Stimulated activated memory B cell treated with anti-CD40 and anti-IgM and Interleukin-4, amounts not matched to agents 10 μg/mL and 1 μg/mL and 100 μg/mL, for 72 hours (primary cell): ENCODE results near the gene FATE1.

Experiments
- ATAC-seq: fragments of 150-1000 bp; cut with Tn5 transposase; 2 replicates; pipeline ENCODE4 v1.10.0; 2021
- H3K27ac Mint-ChIP-seq: one replicate; pipeline ENCODE4 v1.8.0; 2022; ENCODE audit warnings: mild to moderate bottlenecking, mixed read lengths
- H3K27me3 Mint-ChIP-seq: one replicate; pipeline ENCODE4 v1.8.0; 2022; ENCODE audit warnings: mixed read lengths
- H3K36me3 Mint-ChIP-seq: one replicate; pipeline ENCODE4 v1.8.0; 2022; ENCODE audit warnings: mixed read lengths
- H3K4me1 Mint-ChIP-seq: one replicate; pipeline ENCODE4 v1.8.0; 2022; ENCODE audit warnings: mixed read lengths
- H3K4me3 Mint-ChIP-seq: one replicate; pipeline ENCODE4 v1.8.0; 2022; ENCODE audit warnings: mild to moderate bottlenecking, moderate library complexity, mixed read lengths
- H3K9me3 Mint-ChIP-seq: one replicate; pipeline ENCODE4 v1.8.0; 2022; ENCODE audit warnings: mixed read lengths

FATE1 gene

GRCh38 chrX:151723156-151723760 is 7.4 kb downstream of the FATE1 start:
- no peak for ATAC-seq
- H3K4me1 Mint-ChIP-seq = no peaks in the 10 kb centered on the region
- no peak overlapping the region for H3K4me3 Mint-ChIP-seq
- no peaks in the 10 kb centered on the region for H3K36me3 Mint-ChIP-seq
- H3K9me3 Mint-ChIP-seq = no peaks in the 10 kb centered on the region
- peaks cover 8% of the 10 kb centered on the region for H3K27me3 Mint-ChIP-seq
- no peak overlapping the region for H3K27ac Mint-ChIP-seq

- H3K4me1 Mint-ChIP-seq = no peaks in the 10 kb centered on the region
- ATAC-seq = no peak
- no peak overlapping the region for H3K4me3 Mint-ChIP-seq
- H3K27ac Mint-ChIP-seq = no peak overlapping the region
- H3K36me3 Mint-ChIP-seq = no peaks in the 10 kb centered on the region
- H3K27me3 Mint-ChIP-seq = peaks cover 8% of the 10 kb centered on the region
- no peaks in the 10 kb centered on the region for H3K9me3 Mint-ChIP-seq
Measured at GRCh38 chrX:151724563-151725337, 8.9 kb downstream of the FATE1 start.

GRCh38 chrX:151725338-151725614 is 9.4 kb downstream of the FATE1 start:
- no peak for ATAC-seq
- Mint-ChIP-seq H3K36me3 (no peaks in the 10 kb centered on the region), H3K4me1 (no peaks in the 10 kb centered on the region), H3K27ac (no peak overlapping the region), H3K9me3 (no peaks in the 10 kb centered on the region), H3K4me3 (no peak overlapping the region), H3K27me3 (peaks cover 8% of the 10 kb centered on the region)

GRCh38 chrX:151726751-151727150 is 10.9 kb downstream of the FATE1 start:
- no peak overlapping the region for H3K4me3 Mint-ChIP-seq
- no peaks in the 10 kb centered on the region for H3K4me1 Mint-ChIP-seq
- no peaks in the 10 kb centered on the region for H3K9me3 Mint-ChIP-seq
- no peaks in the 10 kb centered on the region for H3K36me3 Mint-ChIP-seq
- no peak overlapping the region for H3K27ac Mint-ChIP-seq
- peaks cover 8% of the 10 kb centered on the region for H3K27me3 Mint-ChIP-seq
- no peak for ATAC-seq

- ATAC-seq = no peak
- no peak overlapping the region for H3K27ac Mint-ChIP-seq
- H3K4me3 Mint-ChIP-seq = no peak overlapping the region
- H3K27me3 Mint-ChIP-seq = peaks cover 8% of the 10 kb centered on the region
- no peaks in the 10 kb centered on the region for H3K36me3 Mint-ChIP-seq
- H3K9me3 Mint-ChIP-seq = no peaks in the 10 kb centered on the region
- H3K4me1 Mint-ChIP-seq = no peaks in the 10 kb centered on the region
Measured at GRCh38 chrX:151727346-151727745, 11.5 kb downstream of the FATE1 start.

GRCh38 chrX:151729056-151729725 is 13.4 kb downstream of the FATE1 start:
- Mint-ChIP-seq H3K27ac (no peak overlapping the region), H3K36me3 (no peaks in the 10 kb centered on the region), H3K9me3 (no peaks in the 10 kb centered on the region), H3K27me3 (peaks cover under 1% of the 10 kb centered on the region), H3K4me3 (no peak overlapping the region), H3K4me1 (no peaks in the 10 kb centered on the region)
- ATAC-seq = no peak

GRCh38 chrX:151734446-151734845 is 18.6 kb downstream of the FATE1 start, which contains the start of gene CNGA2:
CNGA2 (plus strand) TSS chrX:151734746; CDS start chrX:151738484, 3,738 bp downstream.
- H3K4me1 Mint-ChIP-seq = no peaks in the 10 kb centered on the region
- H3K27ac Mint-ChIP-seq = no peak within 1 kb of the TSS
- no peak within 1 kb of the TSS for H3K4me3 Mint-ChIP-seq
- ATAC-seq = no peak
- no peaks in the 10 kb centered on the region for H3K36me3 Mint-ChIP-seq
- H3K27me3 Mint-ChIP-seq = peaks cover 6% of the 10 kb centered on the region
- no peaks in the 10 kb centered on the region for H3K9me3 Mint-ChIP-seq

GRCh38 chrX:151735219-151735618 is 19.4 kb downstream of the FATE1 start:
- no peaks in the 10 kb centered on the region for H3K9me3 Mint-ChIP-seq
- no peaks in the 10 kb centered on the region for H3K4me1 Mint-ChIP-seq
- H3K4me3 Mint-ChIP-seq = no peak overlapping the region
- peaks cover 6% of the 10 kb centered on the region for H3K27me3 Mint-ChIP-seq
- H3K27ac Mint-ChIP-seq = no peak overlapping the region
- no peak for ATAC-seq
- H3K36me3 Mint-ChIP-seq = no peaks in the 10 kb centered on the region

GRCh38 chrX:151736685-151737084 is 20.9 kb downstream of the FATE1 start:
- Mint-ChIP-seq H3K36me3 (no peaks in the 10 kb centered on the region), H3K4me3 (no peak overlapping the region), H3K27me3 (peaks cover 6% of the 10 kb centered on the region), H3K9me3 (no peaks in the 10 kb centered on the region), H3K27ac (no peak overlapping the region), H3K4me1 (no peaks in the 10 kb centered on the region)
- no peak for ATAC-seq

- Mint-ChIP-seq H3K4me1 (no peaks in the 10 kb centered on the region), H3K27me3 (peaks cover 6% of the 10 kb centered on the region), H3K36me3 (no peaks in the 10 kb centered on the region), H3K27ac (no peak overlapping the region), H3K9me3 (no peaks in the 10 kb centered on the region), H3K4me3 (no peak overlapping the region)
- ATAC-seq = no peak
Measured at GRCh38 chrX:151737494-151737893, 21.7 kb downstream of the FATE1 start.

- H3K4me3 Mint-ChIP-seq = no peak overlapping the region
- H3K36me3 Mint-ChIP-seq = no peaks in the 10 kb centered on the region
- no peak for ATAC-seq
- peaks cover 6% of the 10 kb centered on the region for H3K27me3 Mint-ChIP-seq
- no peak overlapping the region for H3K27ac Mint-ChIP-seq
- H3K9me3 Mint-ChIP-seq = no peaks in the 10 kb centered on the region
- H3K4me1 Mint-ChIP-seq = no peaks in the 10 kb centered on the region
Measured at GRCh38 chrX:151738751-151739150, 22.9 kb downstream of the FATE1 start.

GRCh38 chrX:151741606-151742005 is 25.8 kb downstream of the FATE1 start:
- Mint-ChIP-seq H3K27me3 (no peaks in the 10 kb centered on the region), H3K4me3 (no peak overlapping the region), H3K9me3 (no peaks in the 10 kb centered on the region), H3K36me3 (no peaks in the 10 kb centered on the region), H3K4me1 (no peaks in the 10 kb centered on the region), H3K27ac (no peak overlapping the region)
- ATAC-seq = no peak

- Mint-ChIP-seq H3K27me3 (no peaks in the 10 kb centered on the region), H3K4me3 (no peak overlapping the region), H3K36me3 (no peaks in the 10 kb centered on the region), H3K4me1 (no peaks in the 10 kb centered on the region), H3K27ac (no peak overlapping the region), H3K9me3 (no peaks in the 10 kb centered on the region)
- ATAC-seq = no peak
Measured at GRCh38 chrX:151742311-151742710, 26.5 kb downstream of the FATE1 start.

- no peaks in the 10 kb centered on the region for H3K9me3 Mint-ChIP-seq
- no peak for ATAC-seq
- H3K36me3 Mint-ChIP-seq = no peaks in the 10 kb centered on the region
- H3K27me3 Mint-ChIP-seq = no peaks in the 10 kb centered on the region
- no peak overlapping the region for H3K4me3 Mint-ChIP-seq
- no peak overlapping the region for H3K27ac Mint-ChIP-seq
- H3K4me1 Mint-ChIP-seq = no peaks in the 10 kb centered on the region
Measured at GRCh38 chrX:151743651-151744470, 28.0 kb downstream of the FATE1 start.

- H3K36me3 Mint-ChIP-seq = no peaks in the 10 kb centered on the region
- H3K27me3 Mint-ChIP-seq = peaks cover 2% of the 10 kb centered on the region
- no peak for ATAC-seq
- H3K9me3 Mint-ChIP-seq = no peaks in the 10 kb centered on the region
- no peak overlapping the region for H3K4me3 Mint-ChIP-seq
- no peaks in the 10 kb centered on the region for H3K4me1 Mint-ChIP-seq
- no peak overlapping the region for H3K27ac Mint-ChIP-seq
Measured at GRCh38 chrX:151745651-151746050, 29.8 kb downstream of the FATE1 start.
